Lower leg skin (tissue), 4 donors: ENCODE data around the gene ADAM10. TPM values are rescaled to one million over a fixed set of nuclear protein-coding genes. Genes with fewer than 3 reads are reported as not detected.

Experiments
- DNase-seq, 2 donors: peaks; one replicate each; pipeline ENCODE4 v3.0.0-alpha.2; 2019; ENCODE audit warnings: low spot score in 2 of 2
- H3K4me3 ChIP-seq: fragments of 200-600 bp; sonication (generic); 2 replicates; pipeline ENCODE4 v1.5.1; 2017; ENCODE audit warnings: mild to moderate bottlenecking, low read depth; ENCODE audit not compliant: poor library complexity, severe bottlenecking
- POLR2A ChIP-seq, 2 donors: fragments of 450-650 bp; IDR thresholded peaks; one replicate each; pipeline ENCODE4 v1.6.1; 2016 to 2017; ENCODE audit warnings: antibody characterized with exemption in 2 of 2, mild to moderate bottlenecking in 1 of 2, moderate library complexity in 1 of 2
- WGBS, 2 donors: methylation state at CpG; one replicate each; pipeline ENCODE4 v1.1.5; 2018; 5-methylcytosine and 5-hydroxymethylcytosine counted together
- intact Hi-C: fragments of 100-400 bp; cut with DNase I; formaldehyde crosslinking; loops from one replicate; pipeline ENCODE4 v1.15.0; 2023; ENCODE audit warnings: low total_unique reads
- total RNA-seq, 4 donors: library from RNA; depleted of rRNA; stranded (reverse); fragments of >200 nt; gene quantifications; one replicate each; pipeline ENCODE4 v1.1.0, GENCODE V29; 2016
- TF ChIP-seq, protein P1 (sequence below), 3 donors: fragments of 450-650 bp; IDR thresholded peaks; one replicate each; pipeline ENCODE4 v1.5.1; 2016; ENCODE audit warnings: antibody characterized with exemption in 3 of 3, mild to moderate bottlenecking in 3 of 3, moderate library complexity in 2 of 3

Gene ADAM10
- total RNA-seq, 4 donors from 2014 or later: 40.4 to 45.1 (median 44.5) TPM

DNA sequence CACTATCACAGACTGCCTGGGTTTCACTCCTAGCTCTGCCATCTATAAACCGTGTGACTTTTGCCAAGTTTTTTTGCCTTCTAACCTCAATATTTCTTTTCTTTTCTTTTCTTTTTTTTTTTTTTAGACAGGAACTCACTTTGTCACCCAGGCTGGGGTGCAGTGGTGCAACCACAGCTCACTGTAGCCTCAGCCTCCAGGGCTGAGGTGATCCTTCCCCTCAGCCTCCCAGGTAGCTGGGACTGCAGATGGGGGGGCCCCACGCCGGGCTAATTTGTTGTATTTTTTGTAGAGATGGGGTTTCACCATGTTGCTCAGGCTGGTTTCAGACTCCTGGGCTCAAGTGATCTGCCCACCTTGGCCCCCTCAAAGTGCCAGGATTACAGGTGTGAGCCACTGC is 3.2 kb upstream of the ADAM10 start:
- intact Hi-C loops: no loop called here
- no peak for DNase-seq
- WGBS, 2 donors: 81 to 86% methylated on average over 3 of the region's 3 CpGs

DNA sequence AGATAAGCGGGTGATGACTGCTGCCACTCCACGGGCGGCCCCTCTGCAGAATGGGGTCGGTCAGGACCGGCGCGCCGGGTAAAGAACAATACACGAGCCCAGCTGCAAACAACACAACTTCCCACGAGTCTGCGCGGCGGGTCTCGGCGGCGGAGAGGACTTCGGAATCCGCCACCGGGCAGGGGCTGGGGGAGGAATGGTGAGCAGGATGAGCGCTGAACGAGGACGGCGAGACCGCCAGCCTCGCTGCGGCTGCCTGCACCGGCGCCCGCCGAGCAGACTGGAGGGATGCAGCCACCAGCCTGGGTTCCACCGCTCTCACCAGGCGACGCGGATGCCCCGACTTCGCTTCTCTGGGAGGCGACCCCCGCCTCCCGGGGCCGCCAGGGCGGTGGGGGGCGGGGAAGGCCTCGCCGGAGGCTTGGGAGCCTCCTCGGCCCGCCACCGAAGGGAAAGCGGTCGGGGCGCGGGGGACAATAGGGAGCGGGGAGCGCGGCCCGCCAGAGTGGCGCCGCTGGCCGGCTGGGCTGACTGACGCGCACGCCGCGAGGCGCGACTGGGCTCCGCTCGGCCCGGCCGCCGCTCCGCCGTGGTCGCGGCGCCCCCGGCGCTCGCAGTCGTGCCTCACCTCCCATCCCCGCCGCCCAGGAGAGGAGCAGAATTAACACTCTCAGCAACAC is 515 bp downstream of the ADAM10 start:
- WGBS, 2 donors: 0% methylated on average over 5 to 46 of the region's 81 CpGs
- peak in 1 of 2 donors; percentile 91 for DNase-seq
- intact Hi-C loops: no loop called here
- peak overlapping the region; percentile 92 for H3K4me3 ChIP-seq
- TF ChIP-seq POLR2A (IDR thresholded peaks at IDR 0.05): no peak
- TF ChIP-seq, protein P1, sequence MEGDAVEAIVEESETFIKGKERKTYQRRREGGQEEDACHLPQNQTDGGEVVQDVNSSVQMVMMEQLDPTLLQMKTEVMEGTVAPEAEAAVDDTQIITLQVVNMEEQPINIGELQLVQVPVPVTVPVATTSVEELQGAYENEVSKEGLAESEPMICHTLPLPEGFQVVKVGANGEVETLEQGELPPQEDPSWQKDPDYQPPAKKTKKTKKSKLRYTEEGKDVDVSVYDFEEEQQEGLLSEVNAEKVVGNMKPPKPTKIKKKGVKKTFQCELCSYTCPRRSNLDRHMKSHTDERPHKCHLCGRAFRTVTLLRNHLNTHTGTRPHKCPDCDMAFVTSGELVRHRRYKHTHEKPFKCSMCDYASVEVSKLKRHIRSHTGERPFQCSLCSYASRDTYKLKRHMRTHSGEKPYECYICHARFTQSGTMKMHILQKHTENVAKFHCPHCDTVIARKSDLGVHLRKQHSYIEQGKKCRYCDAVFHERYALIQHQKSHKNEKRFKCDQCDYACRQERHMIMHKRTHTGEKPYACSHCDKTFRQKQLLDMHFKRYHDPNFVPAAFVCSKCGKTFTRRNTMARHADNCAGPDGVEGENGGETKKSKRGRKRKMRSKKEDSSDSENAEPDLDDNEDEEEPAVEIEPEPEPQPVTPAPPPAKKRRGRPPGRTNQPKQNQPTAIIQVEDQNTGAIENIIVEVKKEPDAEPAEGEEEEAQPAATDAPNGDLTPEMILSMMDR (IDR thresholded peaks at IDR 0.05): no peak

More for the DNA sequence above, 3.2 kb upstream of the ADAM10 start:
- no peak overlapping the region for H3K4me3 ChIP-seq
- TF ChIP-seq, protein P1 (IDR thresholded peaks at IDR 0.05): no peak
- TF ChIP-seq POLR2A (IDR thresholded peaks at IDR 0.05): no peak

DNA sequence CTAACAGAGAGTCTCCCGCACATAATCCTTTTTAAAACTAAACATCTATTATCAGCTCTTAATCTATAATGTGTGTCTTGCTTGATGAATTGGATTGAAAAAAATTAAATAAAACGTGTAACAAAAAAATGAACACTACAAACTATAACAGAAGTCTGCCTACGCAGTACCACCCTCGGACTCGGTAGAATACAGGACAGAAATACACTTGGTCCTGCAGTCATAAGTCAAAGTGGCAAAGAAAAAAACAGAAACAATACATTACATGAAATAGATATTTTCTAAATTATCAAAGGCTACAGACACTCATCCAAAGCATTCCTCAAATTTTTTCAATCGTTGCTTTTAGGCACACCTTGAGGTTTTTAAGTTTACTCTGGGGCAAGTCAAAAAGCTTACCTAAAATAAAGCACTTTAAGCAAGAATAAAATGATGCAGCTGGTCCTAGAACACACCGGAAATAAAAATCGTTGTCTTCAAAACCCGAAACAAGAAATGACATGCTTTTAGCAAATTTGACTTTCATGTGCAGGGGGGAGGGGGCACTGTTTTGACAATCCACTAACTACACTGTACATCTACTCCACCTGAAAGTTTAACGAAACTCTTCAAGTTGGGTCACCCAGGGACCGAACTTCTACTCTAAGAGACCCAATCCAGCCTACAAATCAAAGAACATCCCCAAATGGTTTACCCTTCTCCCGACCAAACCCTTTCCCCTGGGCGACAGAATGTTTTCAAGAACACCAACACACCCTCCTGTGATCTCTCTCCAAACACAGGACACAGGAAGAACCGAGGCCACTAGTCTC is 1.3 kb downstream of the ADAM10 start:
- TF ChIP-seq POLR2A (IDR thresholded peaks at IDR 0.05): no peak
- TF ChIP-seq, protein P1 (IDR thresholded peaks at IDR 0.05): no peak
- 4% methylated on average over 14 of the region's 14 CpGs for WGBS, 2 donors
- intact Hi-C loops: no loop called here
- H3K4me3 ChIP-seq: peak overlapping the region; percentile 92
- DNase-seq: no peak

DNA sequence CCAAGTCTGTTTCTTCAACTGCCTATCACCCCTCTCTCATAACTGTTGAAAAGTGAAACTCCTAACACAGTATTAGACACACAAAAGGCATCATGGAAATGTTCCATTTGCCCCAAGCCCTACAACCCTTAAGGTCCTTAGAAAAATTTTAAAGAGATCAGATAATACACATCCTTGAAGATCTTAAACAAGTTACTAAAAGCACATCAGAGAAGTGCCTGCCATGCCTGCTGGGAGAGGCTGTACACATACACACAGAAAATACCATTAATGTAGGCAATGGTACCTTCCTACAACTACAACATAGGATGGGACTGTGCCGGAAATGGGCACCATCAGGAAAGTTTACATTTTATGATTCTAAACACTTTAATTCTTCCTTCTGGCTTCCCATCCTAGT is 3.3 kb downstream of the ADAM10 start:
- WGBS, 2 donors: 89 to 97% methylated on average over 1 of the region's 1 CpG
- intact Hi-C loops: no loop called here
- H3K4me3 ChIP-seq: no peak overlapping the region
- DNase-seq: no peak
- TF ChIP-seq POLR2A (IDR thresholded peaks at IDR 0.05): no peak
- TF ChIP-seq, protein P1 (IDR thresholded peaks at IDR 0.05): no peak

DNA sequence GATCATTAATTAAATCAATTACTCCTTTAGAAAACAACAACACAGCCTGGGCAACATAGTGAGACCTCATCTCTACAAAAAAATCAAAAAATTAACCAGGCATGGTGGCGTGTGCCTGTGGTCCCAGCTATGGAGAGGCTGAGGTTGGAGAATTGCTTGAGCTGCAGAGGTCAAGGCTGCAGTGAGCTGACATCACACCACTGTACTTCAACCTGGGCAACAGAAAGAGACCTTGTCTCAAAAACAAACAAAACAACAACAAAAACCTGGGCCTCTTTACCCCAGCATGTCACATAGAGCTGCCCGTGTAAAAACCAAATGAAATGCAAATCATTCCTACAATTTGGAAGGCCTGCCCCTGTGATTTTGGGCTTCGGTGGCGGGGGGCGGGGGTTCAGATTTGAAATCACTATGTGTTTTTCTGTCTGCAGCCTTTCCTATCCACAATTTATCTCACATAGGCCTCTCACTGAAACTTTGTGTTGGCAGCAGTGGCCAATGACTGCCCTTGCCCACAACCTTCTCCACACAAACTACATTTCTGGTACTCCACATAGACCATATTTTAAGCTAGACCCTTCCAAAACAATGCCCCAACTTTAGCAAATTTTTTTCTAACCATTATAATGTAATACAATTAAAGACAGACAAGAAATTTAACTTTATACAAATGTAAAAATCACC is 6.5 kb downstream of the ADAM10 start:
- 88 to 99% methylated on average over 5 of the region's 5 CpGs for WGBS, 2 donors
- no peak for TF ChIP-seq POLR2A (IDR thresholded peaks at IDR 0.05)
- TF ChIP-seq, protein P1 (IDR thresholded peaks at IDR 0.05): no peak
- intact Hi-C loops: no loop called here
- no peak overlapping the region for H3K4me3 ChIP-seq
- no peak for DNase-seq
